HG03139 (cell line): ENCODE data around the gene BPIFB6.

Experiments used
- ATAC-seq: cut with Tn5 transposase; IDR thresholded peaks from one replicate; pipeline ENCODE4 v1.9.1; 2021; ENCODE audit not compliant: unreplicated experiment

Gene BPIFB6

GRCh38 chr20:33082546-33082945 is 51.1 kb downstream of the BPIFB6 start:
- ATAC-seq = no peak

GRCh38 chr20:33083544-33084340 is 52.3 kb downstream of the BPIFB6 start:
- ATAC-seq = no peak

DNA sequence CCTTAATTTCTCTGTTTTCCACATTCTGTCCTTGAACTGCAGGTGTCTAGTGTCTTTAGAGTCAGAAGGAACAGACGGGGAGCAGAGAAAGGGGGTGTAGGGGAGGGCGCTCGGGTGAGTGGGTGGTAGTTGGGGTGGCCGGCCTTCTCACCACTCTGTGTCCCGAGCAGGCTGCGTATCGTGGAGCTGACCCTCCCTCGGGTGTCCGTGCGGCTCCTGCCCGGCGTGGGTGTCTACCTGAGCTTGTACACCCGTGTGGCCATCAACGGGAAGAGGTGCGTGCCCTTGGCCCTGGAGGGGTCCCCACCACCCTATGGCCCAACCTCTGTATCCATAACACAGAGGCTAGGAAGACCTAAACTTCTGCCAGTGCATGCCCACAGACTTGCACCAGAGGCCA is 53.3 kb downstream of the BPIFB6 start:
- no peak for ATAC-seq

- no peak for ATAC-seq
Observed at GRCh38 chr20:33086052-33086722, 54.7 kb downstream of the BPIFB6 start.

- ATAC-seq = no peak
Observed at GRCh38 chr20:33091147-33091546, 59.7 kb downstream of the BPIFB6 start.

DNA sequence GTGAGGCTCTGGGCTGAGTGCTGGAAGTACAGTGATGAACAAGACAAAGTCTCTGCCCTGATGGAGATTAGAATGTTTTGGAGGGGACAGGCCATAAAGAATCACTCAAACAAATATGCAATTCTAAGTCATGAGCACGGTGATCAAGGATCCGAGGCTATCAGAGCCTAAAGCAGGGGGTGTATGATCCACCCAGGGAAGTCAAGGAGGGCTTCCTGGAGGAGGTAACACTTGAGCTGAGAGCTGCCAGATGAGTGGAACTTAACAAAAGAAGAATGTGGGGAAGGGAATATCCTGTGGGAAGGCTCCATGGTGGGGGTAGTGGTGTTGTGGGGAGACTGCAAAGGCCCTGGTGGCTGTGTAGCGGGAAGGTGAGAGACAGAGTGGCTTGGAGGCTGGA is 60.2 kb downstream of the BPIFB6 start:
- no peak for ATAC-seq

- no peak for ATAC-seq
Observed at GRCh38 chr20:33092361-33092760, 60.9 kb downstream of the BPIFB6 start.

GRCh38 chr20:33093074-33093473 is 61.6 kb downstream of the BPIFB6 start:
- ATAC-seq = no peak

GRCh38 chr20:33093582-33093981 is 62.1 kb downstream of the BPIFB6 start:
- no peak for ATAC-seq
